Measurements from ENCODE around the gene FUT8. TPM values are rescaled to one million over a fixed set of nuclear protein-coding genes. Genes with fewer than 3 reads are reported as not detected.

Gene FUT8
- total RNA-seq, 4 donors from 2014 or later = 14.9 to 35.8 (median 22.2) TPM

GRCh38 chr14:65720743-65721142 lies 308.2 kb downstream of the FUT8 start:
- TF ChIP-seq CTCF (IDR thresholded peaks at IDR 0.05) = no peak
- DNase-seq (ENCODE audit: low spot score) (no peak), ATAC-seq (ENCODE audit: low FRiP score) (no peak)

- ATAC-seq (ENCODE audit: low FRiP score) = no peak
- DNase-seq (ENCODE audit: low spot score) = no peak
Observed at GRCh38 chr14:65723348-65723747, 310.8 kb downstream of the FUT8 start.

GRCh38 chr14:65728604-65729003 lies 316.1 kb downstream of the FUT8 start:
- DNase-seq (ENCODE audit: low spot score) (no peak), ATAC-seq (ENCODE audit: low FRiP score) (no peak)
- TF ChIP-seq CTCF (IDR thresholded peaks at IDR 0.05) = no peak

More at GRCh38 chr14:65723348-65723747, 310.8 kb downstream of the FUT8 start:
- no peak for TF ChIP-seq CTCF (IDR thresholded peaks at IDR 0.05)

- ATAC-seq (ENCODE audit: low FRiP score) (no peak), DNase-seq (ENCODE audit: low spot score) (no peak)
- TF ChIP-seq CTCF (IDR thresholded peaks at IDR 0.05) = no peak
Observed at GRCh38 chr14:65729566-65729965, 317.0 kb downstream of the FUT8 start.

GRCh38 chr14:65731933-65732506 lies 319.5 kb downstream of the FUT8 start:
- ATAC-seq (ENCODE audit: low FRiP score) (no peak), DNase-seq (ENCODE audit: low spot score) (no peak)
- no peak for TF ChIP-seq CTCF (IDR thresholded peaks at IDR 0.05)

GRCh38 chr14:65738339-65738738 lies 325.8 kb downstream of the FUT8 start:
- ATAC-seq (ENCODE audit: low FRiP score) = no peak
- TF ChIP-seq CTCF (IDR thresholded peaks at IDR 0.05) = no peak
- DNase-seq (ENCODE audit: low spot score) = no peak

- no peak for ATAC-seq (ENCODE audit: low FRiP score)
- no peak for TF ChIP-seq CTCF (IDR thresholded peaks at IDR 0.05)
- DNase-seq (ENCODE audit: low spot score) = no peak
Observed at GRCh38 chr14:65745396-65746190, 333.1 kb downstream of the FUT8 start.

Data from omental fat pad (tissue), 4 donors.